ENCODE data around the gene UIMC1.

- TF ChIP-seq POLR2A (IDR thresholded peaks at IDR 0.05), result no peak
- no peak for TF ChIP-seq CTCF (IDR thresholded peaks at IDR 0.05)
Measured at GRCh38 chr5:176912115-176912514, 94.5 kb downstream of the UIMC1 start.

Data from tibial nerve (tissue), 3 donors.